ENCODE measurements around the gene ATXN1. TPM values are rescaled to one million over a fixed set of nuclear protein-coding genes. Genes with fewer than 3 reads are reported as not detected.

Gene ATXN1
- total RNA-seq, 4 donors from 2014 or later = 16.3 to 52.2 (median 25.7) TPM

DNA sequence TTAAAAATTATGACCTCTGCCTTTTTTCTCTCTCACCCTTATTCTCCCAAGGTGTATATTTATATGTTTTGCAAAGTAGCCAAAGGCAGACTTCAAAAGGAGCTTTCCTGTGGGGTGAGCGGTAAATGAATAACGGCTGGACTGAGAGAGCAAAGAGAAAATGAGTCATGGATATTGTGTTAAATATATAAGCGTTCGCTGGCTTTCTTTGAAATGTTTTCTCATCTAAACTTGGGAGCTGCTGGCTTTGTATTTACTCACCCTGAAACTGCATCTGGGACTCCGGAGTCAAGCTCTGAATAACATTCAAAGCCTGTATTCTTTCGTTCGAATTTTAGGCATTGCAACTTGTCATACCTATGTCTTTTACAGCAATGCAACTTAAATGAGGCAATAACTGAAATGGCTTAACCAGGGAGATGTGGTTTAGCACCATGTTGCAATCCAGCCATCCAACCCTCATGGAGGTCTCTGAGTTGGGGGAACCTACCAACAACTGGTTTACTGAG lies 32.0 kb downstream of the ATXN1 start:
- WGBS, 2 donors = 76 to 77% methylated on average over 7 of the region's 7 CpGs
- no peak for DNase-seq (ENCODE audit: low spot score in 2 of 2)
- TF ChIP-seq, protein P1, sequence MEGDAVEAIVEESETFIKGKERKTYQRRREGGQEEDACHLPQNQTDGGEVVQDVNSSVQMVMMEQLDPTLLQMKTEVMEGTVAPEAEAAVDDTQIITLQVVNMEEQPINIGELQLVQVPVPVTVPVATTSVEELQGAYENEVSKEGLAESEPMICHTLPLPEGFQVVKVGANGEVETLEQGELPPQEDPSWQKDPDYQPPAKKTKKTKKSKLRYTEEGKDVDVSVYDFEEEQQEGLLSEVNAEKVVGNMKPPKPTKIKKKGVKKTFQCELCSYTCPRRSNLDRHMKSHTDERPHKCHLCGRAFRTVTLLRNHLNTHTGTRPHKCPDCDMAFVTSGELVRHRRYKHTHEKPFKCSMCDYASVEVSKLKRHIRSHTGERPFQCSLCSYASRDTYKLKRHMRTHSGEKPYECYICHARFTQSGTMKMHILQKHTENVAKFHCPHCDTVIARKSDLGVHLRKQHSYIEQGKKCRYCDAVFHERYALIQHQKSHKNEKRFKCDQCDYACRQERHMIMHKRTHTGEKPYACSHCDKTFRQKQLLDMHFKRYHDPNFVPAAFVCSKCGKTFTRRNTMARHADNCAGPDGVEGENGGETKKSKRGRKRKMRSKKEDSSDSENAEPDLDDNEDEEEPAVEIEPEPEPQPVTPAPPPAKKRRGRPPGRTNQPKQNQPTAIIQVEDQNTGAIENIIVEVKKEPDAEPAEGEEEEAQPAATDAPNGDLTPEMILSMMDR (IDR thresholded peaks at IDR 0.05) = no peak
- TF ChIP-seq POLR2A (IDR thresholded peaks at IDR 0.05) = no peak
- intact Hi-C loops (cut with DNase I; ENCODE audit: low total_unique reads) = no loop called here
- H3K4me3 ChIP-seq (ENCODE audit: low read depth, poor library complexity, severe bottlenecking) = no peak overlapping the region

DNA sequence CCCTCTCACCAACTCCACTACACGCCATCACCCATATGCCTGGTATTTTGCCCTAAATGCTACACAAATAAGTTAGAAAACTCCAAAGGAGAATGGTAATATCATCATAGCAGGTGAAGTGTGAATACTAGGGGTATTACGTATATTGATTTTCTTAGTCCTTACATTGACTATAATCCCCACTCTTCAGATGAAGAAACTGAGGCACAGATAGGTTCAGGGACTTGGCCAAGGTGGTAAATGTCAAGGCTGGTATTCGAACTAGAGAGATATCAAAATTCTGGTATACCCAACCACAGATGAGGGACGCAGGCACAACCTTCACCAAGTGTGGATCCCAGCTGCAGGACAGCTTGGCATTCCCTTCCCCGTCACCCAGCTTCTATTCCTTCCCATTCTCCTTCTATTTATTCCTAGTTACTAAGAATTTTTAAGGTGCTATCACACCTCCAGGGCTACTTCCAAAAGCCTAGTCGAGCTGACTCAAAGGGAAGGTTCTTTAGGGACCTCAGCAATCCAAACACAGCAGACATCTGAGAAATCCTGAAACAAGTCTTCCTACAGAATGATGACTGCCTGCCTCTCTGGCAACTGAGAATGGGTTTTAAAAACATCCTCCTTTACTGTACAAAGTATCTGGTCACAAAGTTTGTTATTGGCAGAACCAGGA lies 32.6 kb downstream of the ATXN1 start:
- 90 to 93% methylated on average over 6 of the region's 6 CpGs for WGBS, 2 donors
- no peak for DNase-seq (ENCODE audit: low spot score in 2 of 2)
- intact Hi-C loops (cut with DNase I; ENCODE audit: low total_unique reads) = no loop called here
- TF ChIP-seq POLR2A (IDR thresholded peaks at IDR 0.05) = no peak
- TF ChIP-seq, protein P1 (IDR thresholded peaks at IDR 0.05) = no peak
- no peak overlapping the region for H3K4me3 ChIP-seq (ENCODE audit: low read depth, poor library complexity, severe bottlenecking)

DNA sequence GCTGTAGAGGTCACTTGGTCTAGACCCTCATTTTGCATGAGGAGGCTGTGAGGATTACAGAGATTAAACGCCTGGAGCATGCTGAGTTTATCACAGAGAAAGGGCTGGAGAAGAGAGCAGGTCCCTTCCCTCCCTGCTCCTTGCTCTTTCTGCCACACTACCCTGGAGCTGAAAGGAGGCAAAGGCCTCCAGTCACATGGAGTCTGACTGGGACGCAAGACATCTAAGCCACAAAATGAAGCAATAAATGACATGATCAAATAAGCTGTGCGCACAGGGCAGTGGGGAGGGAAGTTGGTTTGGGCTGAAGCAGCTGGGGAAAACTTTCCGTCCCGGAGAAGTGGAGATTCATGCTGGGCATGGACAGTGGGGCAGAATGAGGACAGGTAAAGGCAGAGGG lies 33.3 kb downstream of the ATXN1 start:
- no peak overlapping the region for H3K4me3 ChIP-seq (ENCODE audit: low read depth, poor library complexity, severe bottlenecking)
- no peak for DNase-seq (ENCODE audit: low spot score in 2 of 2)
- 82 to 92% methylated on average over 5 of the region's 5 CpGs for WGBS, 2 donors
- intact Hi-C loops (cut with DNase I; ENCODE audit: low total_unique reads) = no loop called here
- TF ChIP-seq, protein P1 (IDR thresholded peaks at IDR 0.05) = no peak
- TF ChIP-seq POLR2A (IDR thresholded peaks at IDR 0.05) = no peak

DNA sequence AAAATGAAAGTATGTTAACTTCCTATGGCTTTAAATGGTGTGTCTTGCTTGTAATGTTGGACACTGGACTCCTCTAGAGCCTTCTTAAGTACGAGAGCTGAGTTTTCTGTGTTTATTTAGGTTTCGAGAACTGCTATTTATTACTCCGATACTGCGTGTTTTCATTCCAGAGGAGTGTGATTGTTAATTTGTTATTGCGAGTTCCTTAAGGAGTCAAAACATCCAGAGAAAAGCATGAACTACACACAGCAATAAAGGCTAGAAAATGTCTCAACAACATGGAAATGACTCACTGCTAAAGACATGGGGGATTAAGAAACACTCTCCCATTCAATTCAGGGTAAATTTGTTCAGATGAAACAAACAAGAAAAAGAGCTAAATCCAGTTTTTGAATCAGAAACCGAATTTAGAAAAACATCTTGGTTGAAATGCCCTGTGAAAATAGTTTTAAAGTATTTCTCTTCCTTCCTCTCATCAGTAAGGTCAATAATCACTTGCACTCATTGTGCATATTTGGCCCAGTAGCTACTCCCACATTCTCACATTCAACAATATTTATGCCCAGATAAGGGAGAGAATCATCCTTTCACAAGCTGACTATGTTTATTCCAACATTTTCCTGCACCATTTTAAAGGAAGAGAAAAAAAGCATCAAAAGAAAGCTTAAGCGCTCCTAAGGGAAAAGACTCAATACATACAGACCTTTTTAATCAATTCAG lies 36.0 kb downstream of the ATXN1 start:
- DNase-seq (ENCODE audit: low spot score in 2 of 2) = no peak
- intact Hi-C loops (cut with DNase I; ENCODE audit: low total_unique reads) = no loop called here
- H3K4me3 ChIP-seq (ENCODE audit: low read depth, poor library complexity, severe bottlenecking) = no peak overlapping the region
- TF ChIP-seq, protein P1 (IDR thresholded peaks at IDR 0.05) = no peak
- TF ChIP-seq POLR2A (IDR thresholded peaks at IDR 0.05) = no peak
- WGBS, 2 donors = 64 to 69% methylated on average over 7 of the region's 7 CpGs

DNA sequence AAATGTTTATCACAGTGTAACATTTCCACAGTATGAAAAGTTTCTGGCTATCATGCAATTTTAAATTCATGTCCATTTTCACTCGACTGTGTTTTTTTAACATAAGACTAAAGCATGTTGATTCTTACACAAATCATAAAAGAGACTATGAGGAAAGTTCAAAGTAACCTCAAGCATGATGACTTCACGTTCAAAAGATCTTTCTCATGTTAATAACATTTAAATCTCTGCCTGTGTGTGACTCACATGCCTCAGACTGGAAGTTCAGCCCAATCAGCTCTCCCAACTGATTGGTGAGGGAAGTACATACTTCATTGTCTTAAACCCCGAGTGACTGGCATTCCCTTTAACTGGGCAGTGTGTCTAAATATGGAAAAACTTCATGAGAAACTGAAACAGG lies 37.4 kb downstream of the ATXN1 start:
- intact Hi-C loops (cut with DNase I; ENCODE audit: low total_unique reads) = no loop called here
- DNase-seq (ENCODE audit: low spot score in 2 of 2) = no peak
- TF ChIP-seq, protein P1 (IDR thresholded peaks at IDR 0.05) = no peak
- TF ChIP-seq POLR2A (IDR thresholded peaks at IDR 0.05) = no peak
- no peak overlapping the region for H3K4me3 ChIP-seq (ENCODE audit: low read depth, poor library complexity, severe bottlenecking)
- WGBS, 2 donors = 9% methylated on average over 3 of the region's 3 CpGs

Data from lower leg skin (tissue), 4 donors.